GM23338 (cell line): ENCODE measurements around the gene CARD6. TPM values are rescaled to one million over a fixed set of nuclear protein-coding genes. Genes with fewer than 3 reads are reported as not detected.

ENCODE experiments used
- ATAC-seq: fragments of 200-7000 bp; cut with Tn5 transposase; 3 replicates; pipeline ENCODE4 v1.9.1; 2020
- DNase-seq: peaks from one replicate; pipeline ENCODE4 v3.0.0-alpha.2; 2015; ENCODE audit warnings: low spot score
- H2AFZ ChIP-seq: fragments of 200-600 bp; sonication (generic); 2 replicates; pipeline ENCODE4 v1.8.0; 2016; ENCODE audit warnings: antibody characterized with exemption, mild to moderate bottlenecking, moderate library complexity
- H3F3A ChIP-seq: fragments of 200-600 bp; sonication (generic); replicated peaks from 2 replicates; pipeline ENCODE4 v1.8.0; 2017; ENCODE audit warnings: antibody characterized with exemption, mixed run types, low read depth
- H3K27ac ChIP-seq: fragments of 200-600 bp; sonication (generic); 2 replicates; pipeline ENCODE4 v1.6.1; 2016; ENCODE audit warnings: low read depth
- H3K27me3 ChIP-seq: fragments of 200-600 bp; sonication (generic); 2 replicates; pipeline ENCODE4 v1.8.0; 2016; ENCODE audit warnings: mild to moderate bottlenecking, mixed run types, moderate library complexity; ENCODE audit not compliant: insufficient read depth
- H3K36me3 ChIP-seq: fragments of 200-600 bp; sonication (generic); 2 replicates; pipeline ENCODE4 v1.8.0; 2016; ENCODE audit warnings: mild to moderate bottlenecking; ENCODE audit not compliant: insufficient read depth
- H3K4me1 ChIP-seq: fragments of 200-600 bp; sonication (generic); 2 replicates; pipeline ENCODE4 v1.8.0; 2016; ENCODE audit warnings: mild to moderate bottlenecking, moderate library complexity; ENCODE audit not compliant: insufficient read depth
- H3K4me2 ChIP-seq: fragments of 200-600 bp; sonication (generic); 2 replicates; pipeline ENCODE4 v1.7.1; 2017; ENCODE audit warnings: mixed run types
- H3K4me3 ChIP-seq: fragments of 200-600 bp; sonication (generic); 2 replicates; pipeline ENCODE4 v1.6.1; 2016; ENCODE audit warnings: mixed run types
- H3K79me2 ChIP-seq: fragments of 200-600 bp; sonication (generic); replicated peaks from 2 replicates; pipeline ENCODE4 v1.8.0; 2017; ENCODE audit warnings: mild to moderate bottlenecking; ENCODE audit not compliant: insufficient read depth
- H3K9me2 ChIP-seq: fragments of 200-600 bp; sonication (generic); 2 replicates; pipeline ENCODE4 v1.8.0; 2017; ENCODE audit not compliant: insufficient read depth
- H4K20me1 ChIP-seq: fragments of 200-600 bp; sonication (generic); replicated peaks from 2 replicates; pipeline ENCODE4 v1.8.0; 2017; ENCODE audit warnings: mild to moderate bottlenecking; ENCODE audit not compliant: insufficient read depth
- H3K27ac Mint-ChIP-seq: 2 replicates; pipeline ENCODE4 v1.8.0; 2020; ENCODE audit warnings: inconsistent platforms, mild to moderate bottlenecking, moderate library complexity, mixed read lengths
- H3K27me3 Mint-ChIP-seq: 3 replicates; pipeline ENCODE4 v1.8.0; 2022; ENCODE audit warnings: low read depth, mild to moderate bottlenecking, moderate library complexity, mixed read lengths, inconsistent platforms; ENCODE audit not compliant: insufficient read depth, poor library complexity
- H3K36me3 Mint-ChIP-seq: 3 replicates; pipeline ENCODE4 v1.8.0; 2021; ENCODE audit warnings: low read depth, mild to moderate bottlenecking, inconsistent platforms, moderate library complexity, mixed read lengths
- H3K4me1 Mint-ChIP-seq: 3 replicates; pipeline ENCODE4 v1.8.0; 2020; ENCODE audit warnings: mild to moderate bottlenecking, inconsistent platforms, mixed read lengths
- H3K4me3 Mint-ChIP-seq: 3 replicates; pipeline ENCODE4 v1.8.0; 2021; ENCODE audit warnings: moderate library complexity, mild to moderate bottlenecking, inconsistent platforms, mixed read lengths
- H3K9me3 Mint-ChIP-seq: 3 replicates; pipeline ENCODE4 v1.8.0; 2020; ENCODE audit warnings: moderate library complexity, mild to moderate bottlenecking, inconsistent platforms, mixed read lengths
- CREB1 ChIP-seq: fragments of 250-450 bp; sonication (Bioruptor Pico); IDR thresholded peaks from 2 replicates; pipeline ENCODE4 v1.5.0; 2020; ENCODE audit warnings: low read depth, mild to moderate bottlenecking, moderate library complexity
- EZH2phosphoT487 ChIP-seq: fragments of 200-600 bp; sonication (generic); IDR thresholded peaks from one replicate; pipeline ENCODE4 v1.8.1; 2018; ENCODE audit warnings: antibody characterized with exemption; ENCODE audit not compliant: unreplicated experiment
- NANOG ChIP-seq: IDR thresholded peaks from 2 replicates; pipeline ENCODE4 v1.6.1; 2016; ENCODE audit warnings: antibody characterized with exemption, borderline replicate concordance
- ZNF114 ChIP-seq: fragments of 250-450 bp; sonication (Bioruptor Pico); IDR thresholded peaks from 2 replicates; pipeline ENCODE4 v1.5.0; 2020; ENCODE audit warnings: mild to moderate bottlenecking, moderate library complexity
- ZNF331 ChIP-seq: fragments of 250-450 bp; sonication (Bioruptor Pico); IDR thresholded peaks from 2 replicates; pipeline ENCODE4 v1.5.0; 2020; ENCODE audit warnings: low read depth, mild to moderate bottlenecking, moderate library complexity
- polyA plus RNA-seq: library from polyadenylated mRNA; unstranded; fragments of >200 nt; fragmentation: Nextera tagmentation; extraction: Ambion mirVana; gene quantifications from 2 replicates; pipeline ENCODE4 v1.2.1, GENCODE V29; 2016
- total RNA-seq: library from RNA; depleted of rRNA; stranded (reverse); fragments of >200 nt; shearing (Covaris generic); gene quantifications from 2 replicates; pipeline ENCODE4 v1.2.3, GENCODE V29; 2014
- TF ChIP-seq, protein P1 (sequence below): fragments of 250-450 bp; sonication (Bioruptor Pico); IDR thresholded peaks from 2 replicates; pipeline ENCODE4 v1.5.0; 2020; ENCODE audit warnings: mild to moderate bottlenecking, moderate library complexity

CARD6 gene
- total and polyA plus RNA-seq, 2 experiments from 2014 or later = 0.32 to 0.45 TPM

DNA sequence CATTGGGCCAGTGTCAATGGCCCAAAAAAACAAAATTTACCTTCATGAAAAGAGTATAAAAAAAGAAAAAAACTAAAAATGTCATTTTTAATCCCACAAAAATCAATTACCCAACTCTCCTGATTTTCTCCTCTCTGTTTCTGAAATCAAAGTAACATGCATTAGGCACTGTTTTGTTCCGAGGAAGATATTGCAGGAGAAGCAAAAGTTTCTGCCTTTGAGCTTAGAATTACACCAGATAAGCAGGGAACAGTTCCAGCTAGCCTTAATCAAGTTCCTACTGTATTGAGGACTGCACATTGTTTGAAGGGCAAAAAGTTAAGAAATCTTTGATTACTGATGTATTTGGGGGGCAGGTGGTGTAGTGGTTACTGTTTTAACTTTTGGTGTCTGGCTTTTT, 41.9 kb upstream of the CARD6 start:
- no peak for DNase-seq
- 0 out of 2 replicates have a peak, but pooled peaks cover 5% of the 10 kb centered on the region for H3F3A ChIP-seq
- H3K36me3 ChIP-seq = peaks cover 3% of the 10 kb centered on the region; the same call in 1 of the 2 replicates
- Mint-ChIP-seq H3K4me1 (peaks cover 19% of the 10 kb centered on the region), H3K9me3 (peaks cover 3% of the 10 kb centered on the region; the same call in 1 of the 3 replicates), H3K36me3 (peaks cover 16% of the 10 kb centered on the region), H3K27ac (no peak overlapping the region), H3K4me3 (peak overlapping the region; percentile 87), H3K27me3 (peaks cover 9% of the 10 kb centered on the region)
- ATAC-seq = no peak
- H3K79me2 ChIP-seq = peaks cover 30% of the 10 kb centered on the region
- H3K4me2 ChIP-seq = peak overlapping the region; percentile 85
- no peak overlapping the region for H3K27ac ChIP-seq
- peak overlapping the region; percentile 68 for H3K4me3 ChIP-seq
- H3K27me3 ChIP-seq = no peaks in the 10 kb centered on the region
- H4K20me1 ChIP-seq = peaks cover 15% of the 10 kb centered on the region; the same call in 1 of the 2 replicates
- TF ChIP-seq, protein P1, sequence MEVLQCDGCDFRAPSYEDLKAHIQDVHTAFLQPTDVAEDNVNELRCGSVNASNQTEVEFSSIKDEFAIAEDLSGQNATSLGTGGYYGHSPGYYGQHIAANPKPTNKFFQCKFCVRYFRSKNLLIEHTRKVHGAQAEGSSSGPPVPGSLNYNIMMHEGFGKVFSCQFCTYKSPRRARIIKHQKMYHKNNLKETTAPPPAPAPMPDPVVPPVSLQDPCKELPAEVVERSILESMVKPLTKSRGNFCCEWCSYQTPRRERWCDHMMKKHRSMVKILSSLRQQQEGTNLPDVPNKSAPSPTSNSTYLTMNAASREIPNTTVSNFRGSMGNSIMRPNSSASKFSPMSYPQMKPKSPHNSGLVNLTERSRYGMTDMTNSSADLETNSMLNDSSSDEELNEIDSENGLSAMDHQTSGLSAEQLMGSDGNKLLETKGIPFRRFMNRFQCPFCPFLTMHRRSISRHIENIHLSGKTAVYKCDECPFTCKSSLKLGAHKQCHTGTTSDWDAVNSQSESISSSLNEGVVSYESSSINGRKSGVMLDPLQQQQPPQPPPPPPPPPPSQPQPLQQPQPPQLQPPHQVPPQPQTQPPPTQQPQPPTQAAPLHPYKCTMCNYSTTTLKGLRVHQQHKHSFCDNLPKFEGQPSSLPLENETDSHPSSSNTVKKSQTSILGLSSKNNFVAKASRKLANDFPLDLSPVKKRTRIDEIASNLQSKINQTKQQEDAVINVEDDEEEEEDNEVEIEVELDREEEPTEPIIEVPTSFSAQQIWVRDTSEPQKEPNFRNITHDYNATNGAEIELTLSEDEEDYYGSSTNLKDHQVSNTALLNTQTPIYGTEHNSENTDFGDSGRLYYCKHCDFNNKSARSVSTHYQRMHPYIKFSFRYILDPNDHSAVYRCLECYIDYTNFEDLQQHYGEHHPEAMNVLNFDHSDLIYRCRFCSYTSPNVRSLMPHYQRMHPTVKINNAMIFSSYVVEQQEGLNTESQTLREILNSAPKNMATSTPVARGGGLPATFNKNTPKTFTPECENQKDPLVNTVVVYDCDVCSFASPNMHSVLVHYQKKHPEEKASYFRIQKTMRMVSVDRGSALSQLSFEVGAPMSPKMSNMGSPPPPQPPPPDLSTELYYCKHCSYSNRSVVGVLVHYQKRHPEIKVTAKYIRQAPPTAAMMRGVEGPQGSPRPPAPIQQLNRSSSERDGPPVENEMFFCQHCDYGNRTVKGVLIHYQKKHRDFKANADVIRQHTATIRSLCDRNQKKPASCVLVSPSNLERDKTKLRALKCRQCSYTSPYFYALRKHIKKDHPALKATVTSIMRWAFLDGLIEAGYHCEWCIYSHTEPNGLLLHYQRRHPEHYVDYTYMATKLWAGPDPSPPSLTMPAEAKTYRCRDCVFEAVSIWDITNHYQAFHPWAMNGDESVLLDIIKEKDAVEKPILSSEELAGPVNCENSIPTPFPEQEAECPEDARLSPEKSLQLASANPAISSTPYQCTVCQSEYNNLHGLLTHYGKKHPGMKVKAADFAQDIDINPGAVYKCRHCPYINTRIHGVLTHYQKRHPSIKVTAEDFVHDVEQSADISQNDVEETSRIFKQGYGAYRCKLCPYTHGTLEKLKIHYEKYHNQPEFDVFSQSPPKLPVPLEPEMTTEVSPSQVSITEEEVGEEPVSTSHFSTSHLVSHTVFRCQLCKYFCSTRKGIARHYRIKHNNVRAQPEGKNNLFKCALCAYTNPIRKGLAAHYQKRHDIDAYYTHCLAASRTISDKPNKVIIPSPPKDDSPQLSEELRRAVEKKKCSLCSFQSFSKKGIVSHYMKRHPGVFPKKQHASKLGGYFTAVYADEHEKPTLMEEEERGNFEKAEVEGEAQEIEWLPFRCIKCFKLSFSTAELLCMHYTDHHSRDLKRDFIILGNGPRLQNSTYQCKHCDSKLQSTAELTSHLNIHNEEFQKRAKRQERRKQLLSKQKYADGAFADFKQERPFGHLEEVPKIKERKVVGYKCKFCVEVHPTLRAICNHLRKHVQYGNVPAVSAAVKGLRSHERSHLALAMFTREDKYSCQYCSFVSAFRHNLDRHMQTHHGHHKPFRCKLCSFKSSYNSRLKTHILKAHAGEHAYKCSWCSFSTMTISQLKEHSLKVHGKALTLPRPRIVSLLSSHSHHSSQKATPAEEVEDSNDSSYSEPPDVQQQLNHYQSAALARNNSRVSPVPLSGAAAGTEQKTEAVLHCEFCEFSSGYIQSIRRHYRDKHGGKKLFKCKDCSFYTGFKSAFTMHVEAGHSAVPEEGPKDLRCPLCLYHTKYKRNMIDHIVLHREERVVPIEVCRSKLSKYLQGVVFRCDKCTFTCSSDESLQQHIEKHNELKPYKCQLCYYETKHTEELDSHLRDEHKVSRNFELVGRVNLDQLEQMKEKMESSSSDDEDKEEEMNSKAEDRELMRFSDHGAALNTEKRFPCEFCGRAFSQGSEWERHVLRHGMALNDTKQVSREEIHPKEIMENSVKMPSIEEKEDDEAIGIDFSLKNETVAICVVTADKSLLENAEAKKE = no peak
- TF ChIP-seq EZH2phosphoT487 = no peak
- no peak for TF ChIP-seq NANOG
- no peak for TF ChIP-seq ZNF331 (CRISPR knock-in tag)
- no peak for TF ChIP-seq CREB1 (CRISPR knock-in tag)
- no peak for TF ChIP-seq ZNF114 (CRISPR knock-in tag)
- no peaks in the 10 kb centered on the region for H3K9me2 ChIP-seq
- H3K4me1 ChIP-seq = peaks cover 25% of the 10 kb centered on the region
- no peak overlapping the region for H2AFZ ChIP-seq
